Astrocyte of the spinal cord (primary cell): ENCODE results near the gene ARAP2.

Experiments used
- DNase-seq: peaks from one replicate; pipeline ENCODE4 v3.0.0; 2011; ENCODE audit warnings: low read depth, low spot score
- H3K4me3 ChIP-seq: 2 replicates; pipeline ENCODE4 v1.5.1; 2011; ENCODE audit warnings: low read depth, mild to moderate bottlenecking, low read length, moderate library complexity
- CTCF ChIP-seq: IDR thresholded peaks from 2 replicates; pipeline ENCODE4 v1.5.1; 2012; ENCODE audit warnings: low read depth, mild to moderate bottlenecking, low read length, inconsistent platforms
- in situ Hi-C: cut with HindIII; loops from 2 replicates; pipeline ENCODE4 v1.10.0; 2017; ENCODE audit warnings: low sequenced_read_pairs

ARAP2 gene

GRCh38 chr4:36177946-36178345, 66.4 kb downstream of the ARAP2 start:
- no peak overlapping the region for H3K4me3 ChIP-seq
- no peak for TF ChIP-seq CTCF
- DNase-seq: peak; percentile 13
- in situ Hi-C loops: no loop called here

- no peak for TF ChIP-seq CTCF
- H3K4me3 ChIP-seq: no peak overlapping the region
- in situ Hi-C loops: no loop called here
- DNase-seq: no peak
Observed at GRCh38 chr4:36174570-36174969, 69.7 kb downstream of the ARAP2 start.

- TF ChIP-seq CTCF: no peak
- H3K4me3 ChIP-seq: no peak overlapping the region
- in situ Hi-C loops: no loop called here
- no peak for DNase-seq
Observed at GRCh38 chr4:36173905-36174304, 70.4 kb downstream of the ARAP2 start.

GRCh38 chr4:36172656-36173055, 71.7 kb downstream of the ARAP2 start:
- in situ Hi-C loops: no loop called here
- no peak for TF ChIP-seq CTCF
- no peak overlapping the region for H3K4me3 ChIP-seq
- DNase-seq: no peak

- no peak overlapping the region for H3K4me3 ChIP-seq
- no peak for TF ChIP-seq CTCF
- DNase-seq: peak; percentile 39
- in situ Hi-C loops: no loop called here
Observed at GRCh38 chr4:36168127-36168878, 76.0 kb downstream of the ARAP2 start.

GRCh38 chr4:36165631-36166005, 78.7 kb downstream of the ARAP2 start:
- TF ChIP-seq CTCF: no peak
- in situ Hi-C loops: no loop called here
- peak; percentile 39 for DNase-seq
- H3K4me3 ChIP-seq: no peak overlapping the region
